HCT116 (cell line): ENCODE data around the gene GBGT1. TPM values are rescaled to one million over a fixed set of nuclear protein-coding genes. Genes with fewer than 3 reads are reported as not detected.

Experiments
- ATAC-seq: fragments of 200-7000 bp; cut with Tn5 transposase; 2 replicates; pipeline ENCODE4 v1.9.1; 2020; ENCODE audit warnings: mild to moderate bottlenecking, moderate library complexity
- BruUV-seq: library from RNA; stranded (reverse); fragments of 400-500 nt; replicated peaks from 2 replicates; lab custom pipeline; 2021; lab: Mats Ljungman, UMichigan
- CTCF ChIA-PET: fragments of 300-600 bp; sonication (Branson Sonifier 250); formaldehyde crosslinking; loops from one replicate; lab custom pipeline; 2021; ENCODE audit warnings: antibody characterized with exemption; lab: Charles Lee
- POLR2A ChIA-PET: fragments of 300-600, 350-600 bp; sonication (Branson Sonifier 250); formaldehyde crosslinking; loops from one replicate; lab custom pipeline; 2021; ENCODE audit warnings: antibody characterized with exemption; lab: Charles Lee
- RAD21 ChIA-PET, 2 experiments: fragments of 300-600 bp; sonication (Branson Sonifier 250); formaldehyde crosslinking; loops; one replicate each; lab custom pipeline; 2023; ENCODE audit warnings: low total read pairs in 2 of 2; ENCODE audit not compliant: uncharacterized antibody in 2 of 2, unreplicated experiment in 2 of 2, low non-redundant PET in 1 of 2; lab: Charles Lee
- DNase-seq: peaks from one replicate; pipeline ENCODE4 v3.0.0-alpha.2; 2010; ENCODE audit warnings: low read depth, low spot score
- H2AFZ ChIP-seq: fragments of 200-600 bp; shearing (Covaris generic), sonication (generic); 2 replicates; pipeline ENCODE4 v1.6.1; 2017; ENCODE audit warnings: low read depth, mixed run types, mixed read lengths, antibody characterized with exemption, low read length; ENCODE audit not compliant: poor library complexity, severe bottlenecking
- H3K27ac ChIP-seq: 2 replicates; pipeline ENCODE4 v1.5.1; 2012; ENCODE audit warnings: low read depth, low read length
- H3K27me3 ChIP-seq: fragments of 200-600 bp; sonication (generic); 2 replicates; pipeline ENCODE4 v1.6.1; 2016; ENCODE audit warnings: mixed run types, low read length, mixed read lengths; ENCODE audit not compliant: insufficient read depth
- H3K36me3 ChIP-seq, 2 experiments: fragments of 200-500 bp in 1 of 2; fragments of 200-600 bp in 1 of 2; sonication (Bioruptor generic) in 1 of 2; sonication (generic) in 1 of 2; 2 replicates each; pipeline versions ENCODE4 v1.5.1 to v1.6.1; 2014 to 2016; ENCODE audit warnings: low read length in 2 of 2, inconsistent platforms in 1 of 2, mixed read lengths in 1 of 2, mixed run types in 1 of 2; ENCODE audit not compliant: insufficient read depth in 2 of 2, control insufficient read depth in 1 of 2
- H3K4me1 ChIP-seq, 2 experiments: fragments of 200-600 bp in 1 of 2; sonication (generic) in 1 of 2; 2 replicates each; pipeline versions ENCODE4 v1.5.1 to v1.6.1; 2012 to 2017; ENCODE audit warnings: low read length in 2 of 2, inconsistent platforms in 1 of 2, mild to moderate bottlenecking in 1 of 2, mixed read lengths in 1 of 2, mixed run types in 1 of 2, moderate library complexity in 1 of 2; ENCODE audit not compliant: insufficient read depth in 2 of 2, control insufficient read depth in 1 of 2
- H3K4me2 ChIP-seq: fragments of 200-600 bp; sonication (generic); 2 replicates; pipeline ENCODE4 v1.6.1; 2017; ENCODE audit warnings: mixed run types, low read length, mixed read lengths
- H3K4me3 ChIP-seq, 2 experiments: fragments of 200-600 bp in 1 of 2; sonication (generic) in 1 of 2; replicated peaks in 1 of 2; 2 replicates each; pipeline ENCODE4 v1.5.1; 2011 to 2016; ENCODE audit warnings: low read length in 2 of 2, control low read depth in 1 of 2, low read depth in 1 of 2, mild to moderate bottlenecking in 1 of 2, mixed read lengths in 1 of 2, mixed run types in 1 of 2
- H3K79me2 ChIP-seq: fragments of 200-600 bp; sonication (generic); 2 replicates; pipeline ENCODE4 v1.6.1; 2017; ENCODE audit warnings: mild to moderate bottlenecking, mixed run types, low read length, moderate library complexity, mixed read lengths; ENCODE audit not compliant: insufficient read depth
- H3K9ac ChIP-seq: fragments of 200-600 bp; sonication (generic); 2 replicates; pipeline ENCODE4 v1.6.1; 2016; ENCODE audit warnings: low read length, mixed read lengths
- H3K9me2 ChIP-seq: fragments of 200-600 bp; sonication (generic), shearing (Covaris generic); 2 replicates; pipeline ENCODE4 v1.6.1; 2017; ENCODE audit warnings: mixed run types, mild to moderate bottlenecking, moderate library complexity; ENCODE audit not compliant: insufficient read depth
- H3K9me3 ChIP-seq, 2 experiments: fragments of 200-500 bp in 1 of 2; fragments of 200-600 bp in 1 of 2; sonication (Bioruptor generic) in 1 of 2; sonication (generic) in 1 of 2; 2 replicates each; pipeline ENCODE4 v1.6.1; 2014 to 2017; ENCODE audit warnings: low read length in 2 of 2, mixed read lengths in 2 of 2, inconsistent platforms in 1 of 2, low read depth in 1 of 2, mild to moderate bottlenecking in 1 of 2, mixed run types in 1 of 2, moderate library complexity in 1 of 2; ENCODE audit not compliant: control insufficient read depth in 1 of 2, insufficient read depth in 1 of 2
- H4K20me1 ChIP-seq: fragments of 200-600 bp; sonication (generic), shearing (Covaris generic); 2 replicates; pipeline ENCODE4 v1.6.1; 2017; ENCODE audit warnings: mixed run types, mild to moderate bottlenecking, moderate library complexity; ENCODE audit not compliant: insufficient read depth
- CEBPB ChIP-seq: IDR thresholded peaks from 2 replicates; pipeline ENCODE4 v1.6.1; 2012; ENCODE audit warnings: low read depth
- EGR1 ChIP-seq: IDR thresholded peaks from 2 replicates; pipeline ENCODE4 v1.6.1; 2012; ENCODE audit warnings: low read depth
- ELF1 ChIP-seq: IDR thresholded peaks from 2 replicates; pipeline ENCODE4 v1.6.1; 2012; ENCODE audit warnings: low read depth, borderline replicate concordance
- EZH2phosphoT487 ChIP-seq: fragments of 200-600 bp; IDR thresholded peaks from 2 replicates; pipeline ENCODE4 v1.6.1; 2018; ENCODE audit warnings: antibody characterized with exemption, borderline replicate concordance
- FOSL1 ChIP-seq: IDR thresholded peaks from 2 replicates; pipeline ENCODE4 v1.6.1; 2012; ENCODE audit warnings: low read depth
- RAD21 ChIP-seq: IDR thresholded peaks from 2 replicates; pipeline ENCODE4 v1.6.1; 2012; ENCODE audit warnings: low read depth, mild to moderate bottlenecking
- SP1 ChIP-seq: IDR thresholded peaks from 2 replicates; pipeline ENCODE4 v1.6.1; 2012; ENCODE audit warnings: low read depth
- TCF7L2 ChIP-seq: IDR thresholded peaks from 2 replicates; pipeline ENCODE4 v1.7.0; 2011; ENCODE audit warnings: borderline replicate concordance, inconsistent platforms; ENCODE audit not compliant: insufficient read depth, insufficient read length; ENCODE audit errors: extremely low read depth
- YY1 ChIP-seq: IDR thresholded peaks from 2 replicates; pipeline ENCODE4 v1.6.1; 2011; ENCODE audit warnings: low read length, low read depth, moderate library complexity, mild to moderate bottlenecking; ENCODE audit not compliant: insufficient replicate concordance; ENCODE audit errors: extremely low read depth
- ZFX ChIP-seq: fragments of 450-650 bp; IDR thresholded peaks from 2 replicates; pipeline ENCODE4 v1.6.1; 2017
- ZNF274 ChIP-seq: fragments of 200-500 bp; sonication (Bioruptor generic); IDR thresholded peaks from 2 replicates; pipeline ENCODE4 v1.6.1; 2014; ENCODE audit warnings: mild to moderate bottlenecking, low read depth, low read length, inconsistent platforms
- intact Hi-C: fragments of 100-400 bp; cut with micrococcal nuclease; formaldehyde crosslinking; loops from 2 replicates; pipeline ENCODE4 v1.10.0; 2022
- total RNA-seq: library from RNA; stranded (reverse); gene quantifications from one replicate; pipeline ENCODE4 v1.2.1, GENCODE V29; 2021; ENCODE audit not compliant: unreplicated experiment
- TF ChIP-seq, protein P1 (sequence below): IDR thresholded peaks from 2 replicates; pipeline ENCODE4 v1.6.1; 2012

The GBGT1 gene
- total RNA-seq, 1 experiment from 2014 or later: 0.34 TPM

- ChIA-PET POLR2A (interaction anchor here (1.0 kb wide), 1 partner anchor 143 kb away, joined by 5 read pairs; no protein-coding TSS in a partner anchor), CTCF (interaction anchor here (1.0 to 2.7 kb wide), 15 partner anchors 9 to 689 kb away, joined by 3 to 37 read pairs (median 10); partner anchors contain the start of genes MED22 and RPL7A), RAD21 (no interaction called here)
- Histone ChIP-seq H3K36me3 (no peaks in the 10 kb centered on the region), H3K9me3 (no peaks in the 10 kb centered on the region), H3K9me2 (no peaks in the 10 kb centered on the region), H3K27me3 (no peaks in the 10 kb centered on the region), H4K20me1 (no peaks in the 10 kb centered on the region), H2AFZ (no peak overlapping the region), H3K4me2 (no peak overlapping the region), H3K79me2 (no peaks in the 10 kb centered on the region), H3K27ac (no peak overlapping the region), H3K9ac (no peak overlapping the region), H3K4me3 (no peak overlapping the region), H3K4me1 (peaks cover 7 to 24% of the 10 kb centered on the region in 2 experiments; a peak in 3 of 4 replicates)
- intact Hi-C loops: loop anchor here (2.0 kb wide), 1 partner anchor 52 kb away; no protein-coding TSS in a partner anchor
- no peak for DNase-seq
- ATAC-seq: no peak
- no TSS peak for BruUV-seq
- TF ChIP-seq TCF7L2 (no peak), YY1 (no peak), EZH2phosphoT487 (no peak), ZNF274 (no peak), CEBPB (no peak), RAD21 (no peak), SP1 (no peak), FOSL1 (no peak), EGR1 (no peak), ELF1 (no peak), ZFX (no peak)
- TF ChIP-seq, protein P1, sequence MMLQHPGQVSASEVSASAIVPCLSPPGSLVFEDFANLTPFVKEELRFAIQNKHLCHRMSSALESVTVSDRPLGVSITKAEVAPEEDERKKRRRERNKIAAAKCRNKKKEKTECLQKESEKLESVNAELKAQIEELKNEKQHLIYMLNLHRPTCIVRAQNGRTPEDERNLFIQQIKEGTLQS: no peak
These were observed 23.0 kb upstream of the GBGT1 start for GRCh38 chr9:133186736-133187135.
